Uterus (tissue), 4 donors: ENCODE results near the gene RBMS3. TPM values are rescaled to one million over a fixed set of nuclear protein-coding genes. Genes with fewer than 3 reads are reported as not detected.

Source experiments
- DNase-seq, 2 donors: peaks; one replicate each; pipeline ENCODE4 v3.0.0-alpha.2; 2019 to 2020
- H3K27ac ChIP-seq, 2 donors: fragments of 200-600 bp; sonication (generic); 1 replicate in 1 of 2; 2 replicates in 1 of 2; pipeline ENCODE4 v1.5.1; 2016 to 2018
- H3K27me3 ChIP-seq, 2 donors: fragments of 200-600 bp; sonication (generic); one replicate each; pipeline ENCODE4 v1.5.1; 2018 to 2019; ENCODE audit warnings: control low read depth in 1 of 2
- H3K36me3 ChIP-seq, 2 donors: fragments of 200-600 bp; sonication (generic); one replicate each; pipeline ENCODE4 v1.5.1; 2019; ENCODE audit warnings: control low read depth in 1 of 2
- H3K4me1 ChIP-seq, 2 donors: fragments of 200-600 bp; sonication (generic); one replicate each; pipeline ENCODE4 v1.5.1; 2018 to 2019; ENCODE audit warnings: control low read depth in 1 of 2
- H3K4me3 ChIP-seq, 2 donors: fragments of 200-600 bp; sonication (generic); 1 replicate in 1 of 2; 2 replicates in 1 of 2; pipeline ENCODE4 v1.5.1; 2018 to 2019; ENCODE audit warnings: mild to moderate bottlenecking in 1 of 2
- H3K9me3 ChIP-seq, 2 donors: fragments of 200-600 bp; sonication (generic); one replicate each; pipeline ENCODE4 v1.5.1; 2019; ENCODE audit warnings: control low read depth in 1 of 2
- CTCF ChIP-seq, 4 experiments: fragments of 200-600 bp in 2 of 4; fragments of 450-650 bp in 2 of 4; sonication (generic) in 2 of 4; IDR thresholded peaks; one replicate each; pipeline ENCODE4 v1.5.1; 2016 to 2019; ENCODE audit warnings: antibody characterized with exemption in 4 of 4, mild to moderate bottlenecking in 2 of 4, moderate library complexity in 1 of 4
- POLR2A ChIP-seq, 2 donors: fragments of 450-650 bp; IDR thresholded peaks; one replicate each; pipeline ENCODE4 v1.6.1; 2016; ENCODE audit warnings: antibody characterized with exemption in 2 of 2, mild to moderate bottlenecking in 1 of 2, moderate library complexity in 1 of 2
- intact Hi-C: fragments of 100-400 bp; cut with DNase I; formaldehyde crosslinking; loops from one replicate; pipeline ENCODE4 v1.15.1; 2023; ENCODE audit warnings: low total_unique reads
- total RNA-seq, 4 donors: library from RNA; depleted of rRNA in 3 of 4; stranded (reverse); fragments of >200 nt in 3 of 4; gene quantifications; one replicate each; pipeline versions ENCODE4 v1.1.0 to v1.2.4, GENCODE V29; 2014 to 2023
- donor health status: DM: yes; HTN: yes; CAD: no.

Gene RBMS3
- total RNA-seq, 4 donors from 2014 or later, result 45.9 to 113 (median 75.4) TPM

GRCh38 chr3:29868543-29869101 is 587.8 kb downstream of the RBMS3 start:
- Histone ChIP-seq H3K9me3 (no peaks in the 10 kb centered on the region), H3K4me3 (no peak overlapping the region), H3K36me3 (no peaks in the 10 kb centered on the region), H3K4me1 (no peaks in the 10 kb centered on the region), H3K27ac (no peak overlapping the region), H3K27me3 (no peaks in the 10 kb centered on the region)
- TF ChIP-seq CTCF (IDR thresholded peaks at IDR 0.05) (no peak), POLR2A (IDR thresholded peaks at IDR 0.05) (no peak)
- intact Hi-C loops, result no loop called here
- DNase-seq, result no peak

GRCh38 chr3:29870136-29870535 is 589.3 kb downstream of the RBMS3 start:
- no peak overlapping the region for H3K27ac ChIP-seq
- no peaks in the 10 kb centered on the region for H3K9me3 ChIP-seq
- TF ChIP-seq POLR2A (IDR thresholded peaks at IDR 0.05) (no peak), CTCF (IDR thresholded peaks at IDR 0.05) (no peak)
- no peaks in the 10 kb centered on the region for H3K36me3 ChIP-seq
- H3K4me1 ChIP-seq, result no peaks in the 10 kb centered on the region
- H3K27me3 ChIP-seq, result no peaks in the 10 kb centered on the region
- H3K4me3 ChIP-seq, result no peak overlapping the region
- no peak for DNase-seq
- intact Hi-C loops, result no loop called here

- H3K9me3 ChIP-seq, result no peaks in the 10 kb centered on the region
- H3K4me1 ChIP-seq, result no peaks in the 10 kb centered on the region
- TF ChIP-seq CTCF (IDR thresholded peaks at IDR 0.05) (no peak), POLR2A (IDR thresholded peaks at IDR 0.05) (no peak)
- no peak for DNase-seq
- no peaks in the 10 kb centered on the region for H3K27me3 ChIP-seq
- H3K36me3 ChIP-seq, result no peaks in the 10 kb centered on the region
- no peak overlapping the region for H3K4me3 ChIP-seq
- intact Hi-C loops, result no loop called here
- H3K27ac ChIP-seq, result no peak overlapping the region
Observed at GRCh38 chr3:29871087-29871486, 590.2 kb downstream of the RBMS3 start.

DNA sequence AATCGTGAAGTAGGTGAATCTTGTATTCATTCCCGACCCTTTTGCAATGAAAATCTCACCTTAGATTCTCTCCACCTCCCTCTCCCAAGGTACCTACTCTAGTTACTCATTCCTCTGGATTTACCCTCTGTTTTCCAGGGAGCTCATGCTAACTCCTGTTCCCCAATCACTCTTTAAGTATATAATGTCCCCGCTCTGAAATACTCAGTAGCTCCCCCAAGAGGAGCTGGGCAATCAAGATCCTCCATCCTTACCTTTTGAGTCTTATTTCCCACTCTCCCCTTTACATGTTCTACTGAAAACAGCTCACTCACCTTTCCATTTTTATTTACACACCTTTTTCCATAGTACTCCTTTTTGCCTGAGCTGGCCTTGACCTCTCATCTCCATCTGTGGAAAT is 599.9 kb downstream of the RBMS3 start:
- no peak overlapping the region for H3K27ac ChIP-seq
- no peaks in the 10 kb centered on the region for H3K9me3 ChIP-seq
- no peaks in the 10 kb centered on the region for H3K4me1 ChIP-seq
- no peak overlapping the region for H3K4me3 ChIP-seq
- no peak for DNase-seq
- intact Hi-C loops, result no loop called here
- no peaks in the 10 kb centered on the region for H3K36me3 ChIP-seq
- no peaks in the 10 kb centered on the region for H3K27me3 ChIP-seq
- TF ChIP-seq CTCF (IDR thresholded peaks at IDR 0.05) (no peak), POLR2A (IDR thresholded peaks at IDR 0.05) (no peak)

- Histone ChIP-seq H3K4me1 (no peaks in the 10 kb centered on the region), H3K9me3 (no peaks in the 10 kb centered on the region), H3K27me3 (no peaks in the 10 kb centered on the region), H3K36me3 (no peaks in the 10 kb centered on the region), H3K27ac (no peak overlapping the region), H3K4me3 (no peak overlapping the region)
- no peak for DNase-seq
- no peak for TF ChIP-seq CTCF (IDR thresholded peaks at IDR 0.05)
- no peak for TF ChIP-seq POLR2A (IDR thresholded peaks at IDR 0.05)
- intact Hi-C loops, result no loop called here
Observed at GRCh38 chr3:29887451-29887850, 606.6 kb downstream of the RBMS3 start.
